NT2/D1 (cell line): ENCODE results near the gene TRIM25.

ENCODE experiments used
- SUZ12 ChIP-seq: IDR thresholded peaks from 2 replicates; pipeline ENCODE4 v1.6.1; 2011; ENCODE audit not compliant: insufficient read length, insufficient read depth; ENCODE audit errors: extremely low read depth
- YY1 ChIP-seq: IDR thresholded peaks from 2 replicates; pipeline ENCODE4 v1.6.1; 2011; ENCODE audit not compliant: insufficient read length, insufficient read depth
- ZNF274 ChIP-seq: IDR thresholded peaks from 2 replicates; pipeline ENCODE4 v1.6.1; 2011; ENCODE audit warnings: mild to moderate bottlenecking, low read depth, low read length

- TF ChIP-seq ZNF274 (no peak), YY1 (no peak), SUZ12 (no peak)
These were observed 27.5 kb downstream of the TRIM25 start for GRCh38 chr17:56886288-56886731.
